Keratinocyte (primary cell): ENCODE results near the gene TP53INP2. TPM values are rescaled to one million over a fixed set of nuclear protein-coding genes. Genes with fewer than 3 reads are reported as not detected.

Source experiments
- DNase-seq: peaks from one replicate; pipeline ENCODE4 v3.0.0-alpha.2; 2011; ENCODE audit warnings: low read depth, missing footprints, low spot score
- FAIRE-seq: peaks from 2 replicates; lab custom pipeline; 2011; peaks lifted over from hg19 to GRCh38; lab: Jason Lieb, UNC
- H2AFZ ChIP-seq: 2 replicates; pipeline ENCODE4 v1.6.0; 2012; ENCODE audit warnings: low read length, control low read depth, inconsistent platforms; ENCODE audit not compliant: control insufficient read depth
- H3K27ac ChIP-seq: 2 replicates; pipeline ENCODE4 v1.5.1; 2011; ENCODE audit warnings: low read length; ENCODE audit not compliant: control insufficient read depth, insufficient read depth
- H3K27me3 ChIP-seq: 3 replicates; pipeline ENCODE4 v1.6.0; 2011; ENCODE audit warnings: low read length; ENCODE audit not compliant: control insufficient read depth, insufficient read depth; ENCODE audit errors: extremely low read depth
- H3K36me3 ChIP-seq, 2 experiments: 2 replicates in 1 of 2; 3 replicates in 1 of 2; pipeline ENCODE4 v1.5.1; 2011; ENCODE audit warnings: low read length in 2 of 2, mild to moderate bottlenecking in 1 of 2; ENCODE audit not compliant: control insufficient read depth in 2 of 2, insufficient read depth in 2 of 2; ENCODE audit errors: extremely low read depth in 1 of 2
- H3K4me1 ChIP-seq: 3 replicates; pipeline ENCODE4 v1.5.1; 2011; ENCODE audit warnings: low read length; ENCODE audit not compliant: control insufficient read depth, insufficient read depth; ENCODE audit errors: extremely low read depth
- H3K4me2 ChIP-seq: 3 replicates; pipeline ENCODE4 v1.6.0; 2011; ENCODE audit warnings: low read depth, low read length; ENCODE audit not compliant: control insufficient read depth, insufficient read depth; ENCODE audit errors: extremely low read depth
- H3K4me3 ChIP-seq, 3 experiments: fragments of 200-600 bp in 1 of 3; sonication (generic) in 1 of 3; 2 replicates in 2 of 3; 3 replicates in 1 of 3; pipeline ENCODE4 v1.5.1; 2011 to 2016; ENCODE audit warnings: low read length in 3 of 3, mild to moderate bottlenecking in 3 of 3, control low read depth in 2 of 3, inconsistent platforms in 1 of 3, low read depth in 1 of 3, mixed read lengths in 1 of 3, mixed run types in 1 of 3, moderate library complexity in 1 of 3; ENCODE audit not compliant: control insufficient read depth in 2 of 3, insufficient read depth in 2 of 3; ENCODE audit errors: extremely low read depth in 1 of 3
- H3K79me2 ChIP-seq: 2 replicates; pipeline ENCODE4 v1.6.0; 2012; ENCODE audit warnings: low read length; ENCODE audit not compliant: control insufficient read depth, insufficient read depth
- H3K9ac ChIP-seq: 3 replicates; pipeline ENCODE4 v1.6.0; 2011; ENCODE audit warnings: low read length; ENCODE audit not compliant: control insufficient read depth, insufficient read depth; ENCODE audit errors: extremely low read depth
- H3K9me1 ChIP-seq: 3 replicates; pipeline ENCODE4 v1.6.0; 2011; ENCODE audit warnings: low read length; ENCODE audit not compliant: control insufficient read depth, insufficient read depth; ENCODE audit errors: extremely low read depth
- H3K9me3 ChIP-seq: 2 replicates; pipeline ENCODE4 v1.5.1; 2012; ENCODE audit warnings: low read depth, low read length; ENCODE audit not compliant: control insufficient read depth
- H4K20me1 ChIP-seq: 3 replicates; pipeline ENCODE4 v1.6.0; 2011; ENCODE audit warnings: low read length; ENCODE audit not compliant: control insufficient read depth, insufficient read depth; ENCODE audit errors: extremely low read depth
- EZH2 ChIP-seq: IDR thresholded peaks from one replicate; pipeline ENCODE4 v1.6.1; 2012; ENCODE audit warnings: inconsistent platforms, mild to moderate bottlenecking, low read length, moderate library complexity
- dilution Hi-C: fragments of 300-500 bp; cut with MboI; formaldehyde crosslinking; loops from one replicate; pipeline ENCODE4 v1.7.0; 2020; ENCODE audit warnings: low sequenced_read_pairs; ENCODE audit not compliant: extremely low pct_ligation_motif_present
- polyA plus RNA-seq, 5 experiments: library from polyadenylated mRNA; depleted of rRNA in 3 of 5; stranded (reverse) in 3 of 5; stranded (forward) in 1 of 5; unstranded in 1 of 5; fragments of >200 nt; gene quantifications; 1 replicate in 1 of 5; 2 replicates in 3 of 5; 3 replicates in 1 of 5; pipeline versions ENCODE4 v1.2.1 to v1.2.3, GENCODE V29; 2011 to 2012; ENCODE audit warnings: missing spikeins in 2 of 5, low read depth in 1 of 5, low replicate concordance in 1 of 5
- TF ChIP-seq, protein P1 (sequence below), 3 experiments: IDR thresholded peaks in 1 of 3; conservative IDR thresholded peaks in 1 of 3; optimal IDR thresholded peaks in 1 of 3; 2 replicates in 2 of 3; 3 replicates in 1 of 3; pipeline versions ENCODE3 to v1.5.1; 2011; ENCODE audit warnings: low read length in 3 of 3, mild to moderate bottlenecking in 3 of 3, moderate library complexity in 2 of 3, control low read depth in 1 of 3, inconsistent platforms in 1 of 3; ENCODE audit not compliant: insufficient read depth in 2 of 3; ENCODE audit errors: extremely low read depth in 1 of 3

The TP53INP2 gene
- polyA plus RNA-seq, 1 donor (not counting 4 experiments of a cell fraction or from before 2014, with no cell fraction given), result 1.0 TPM

DNA sequence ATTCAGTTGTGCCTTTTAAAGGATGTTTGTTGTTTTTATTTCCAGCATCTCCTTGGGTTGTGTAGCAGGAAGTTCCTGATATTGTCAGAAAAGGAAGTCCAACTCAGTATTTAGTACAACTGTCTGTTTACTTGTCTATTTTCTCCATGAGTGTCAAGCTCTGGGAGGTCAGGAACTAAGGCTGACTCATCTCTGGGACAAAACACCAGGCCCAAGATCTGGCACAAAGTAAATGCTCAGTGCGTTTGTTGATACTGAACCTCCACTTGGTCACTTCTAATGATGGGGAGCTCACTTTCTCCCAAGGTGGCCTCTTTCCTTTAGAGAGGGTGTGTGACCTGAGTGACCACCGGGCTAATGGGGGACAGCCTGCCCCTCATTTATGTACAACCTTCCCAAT is 14.7 kb upstream of the TP53INP2 start:
- Histone ChIP-seq H4K20me1 (no peaks in the 10 kb centered on the region), H3K4me1 (peaks cover 4% of the 10 kb centered on the region), H3K79me2 (no peaks in the 10 kb centered on the region), H2AFZ (no peak overlapping the region), H3K27ac (no peak overlapping the region), H3K27me3 (no peaks in the 10 kb centered on the region), H3K9me1 (no peaks in the 10 kb centered on the region), H3K9ac (no peak overlapping the region), H3K9me3 (no peaks in the 10 kb centered on the region), H3K4me3 (no peak overlapping the region), H3K36me3 (no peaks in the 10 kb centered on the region), H3K4me2 (no peak overlapping the region)
- DNase-seq, result no peak
- no peak for FAIRE-seq
- TF ChIP-seq, protein P1, sequence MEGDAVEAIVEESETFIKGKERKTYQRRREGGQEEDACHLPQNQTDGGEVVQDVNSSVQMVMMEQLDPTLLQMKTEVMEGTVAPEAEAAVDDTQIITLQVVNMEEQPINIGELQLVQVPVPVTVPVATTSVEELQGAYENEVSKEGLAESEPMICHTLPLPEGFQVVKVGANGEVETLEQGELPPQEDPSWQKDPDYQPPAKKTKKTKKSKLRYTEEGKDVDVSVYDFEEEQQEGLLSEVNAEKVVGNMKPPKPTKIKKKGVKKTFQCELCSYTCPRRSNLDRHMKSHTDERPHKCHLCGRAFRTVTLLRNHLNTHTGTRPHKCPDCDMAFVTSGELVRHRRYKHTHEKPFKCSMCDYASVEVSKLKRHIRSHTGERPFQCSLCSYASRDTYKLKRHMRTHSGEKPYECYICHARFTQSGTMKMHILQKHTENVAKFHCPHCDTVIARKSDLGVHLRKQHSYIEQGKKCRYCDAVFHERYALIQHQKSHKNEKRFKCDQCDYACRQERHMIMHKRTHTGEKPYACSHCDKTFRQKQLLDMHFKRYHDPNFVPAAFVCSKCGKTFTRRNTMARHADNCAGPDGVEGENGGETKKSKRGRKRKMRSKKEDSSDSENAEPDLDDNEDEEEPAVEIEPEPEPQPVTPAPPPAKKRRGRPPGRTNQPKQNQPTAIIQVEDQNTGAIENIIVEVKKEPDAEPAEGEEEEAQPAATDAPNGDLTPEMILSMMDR (optimal IDR thresholded peaks at IDR 0.05 in 1 of 3, IDR thresholded peaks at IDR 0.05 in 1 of 3, conservative IDR thresholded peaks at IDR 0.05 in 1 of 3; ENCODE audit: extremely low read depth in 1 of 3, insufficient read depth in 2 of 3, low read length in 3 of 3), result no peak
- no peak for TF ChIP-seq EZH2
- dilution Hi-C loops, result no loop called here

DNA sequence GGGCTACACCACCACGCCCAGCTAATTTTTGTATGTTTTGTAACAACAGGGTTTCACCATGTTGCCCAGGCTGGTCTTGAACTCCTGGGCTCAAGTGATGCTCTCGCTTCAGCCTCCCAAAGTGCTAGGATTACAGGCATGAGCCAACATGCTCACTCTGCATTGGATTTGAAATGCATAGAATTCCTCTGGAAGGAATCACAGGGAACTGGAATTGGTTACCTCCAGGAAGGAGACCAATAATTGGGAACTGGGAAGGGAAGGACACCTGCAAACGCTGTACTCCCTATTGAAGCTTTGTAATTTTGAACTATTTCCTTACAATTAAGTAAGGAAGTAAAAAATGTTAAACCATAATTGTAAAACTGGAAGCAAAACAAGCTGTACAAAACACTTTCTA is 12.3 kb upstream of the TP53INP2 start:
- H3K4me2 ChIP-seq, result no peak overlapping the region
- H3K79me2 ChIP-seq, result no peaks in the 10 kb centered on the region
- no peak overlapping the region for H3K27ac ChIP-seq
- TF ChIP-seq EZH2, result no peak
- TF ChIP-seq, protein P1 (optimal IDR thresholded peaks at IDR 0.05 in 1 of 3, IDR thresholded peaks at IDR 0.05 in 1 of 3, conservative IDR thresholded peaks at IDR 0.05 in 1 of 3; ENCODE audit: extremely low read depth in 1 of 3, insufficient read depth in 2 of 3, low read length in 3 of 3), result no peak
- no peak overlapping the region for H3K9ac ChIP-seq
- DNase-seq (no peak), FAIRE-seq (peak; percentile 56)
- H3K9me1 ChIP-seq, result no peaks in the 10 kb centered on the region
- dilution Hi-C loops, result no loop called here
- H4K20me1 ChIP-seq, result no peaks in the 10 kb centered on the region
- H3K4me3 ChIP-seq, result no peak overlapping the region
- H2AFZ ChIP-seq, result no peak overlapping the region
- H3K9me3 ChIP-seq, result no peaks in the 10 kb centered on the region
- no peaks in the 10 kb centered on the region for H3K27me3 ChIP-seq
- H3K36me3 ChIP-seq, result no peaks in the 10 kb centered on the region
- H3K4me1 ChIP-seq, result peaks cover 4% of the 10 kb centered on the region
